Measurements from ENCODE around the gene STK32C. TPM values are rescaled to one million over a fixed set of nuclear protein-coding genes. Genes with fewer than 3 reads are reported as not detected.

Gene STK32C
- total RNA-seq, 1 donor from 2014 or later: 13.6 TPM

- Histone ChIP-seq H3K9ac (ENCODE audit: low read length) (no peak overlapping the region), H3K27ac (ENCODE audit: low read depth, low read length) (no peak overlapping the region), H3K27me3 (ENCODE audit: insufficient read depth, low read length) (peaks cover 31% of the 10 kb centered on the region), H3K36me3 (ENCODE audit: insufficient read depth, low read length) (no peaks in the 10 kb centered on the region), H3K9me3 (ENCODE audit: insufficient read depth, low read depth, low read length) (no peaks in the 10 kb centered on the region), H3K4me2 (ENCODE audit: low read length) (no peak overlapping the region), H4K20me1 (ENCODE audit: insufficient read depth, low read length) (peaks cover 6% of the 10 kb centered on the region), H3K79me2 (ENCODE audit: insufficient read depth, low read length) (peaks cover 6% of the 10 kb centered on the region), H3K4me3 (ENCODE audit: insufficient read depth, low read depth, low read length) (no peak overlapping the region), H3K4me1 (ENCODE audit: insufficient read depth, low read length) (peaks cover 14% of the 10 kb centered on the region), H2AFZ (ENCODE audit: low read depth, low read length) (no peak overlapping the region)
- DNase-seq (ENCODE audit: low read depth) (no peak), FAIRE-seq (no peak)
- Mint-ChIP-seq H3K36me3 (ENCODE audit: low read depth, unreplicated experiment) (no peaks in the 10 kb centered on the region), H3K4me3 (ENCODE audit: unreplicated experiment) (no peak overlapping the region), H3K9me3 (ENCODE audit: unreplicated experiment) (no peaks in the 10 kb centered on the region), H3K27me3 (ENCODE audit: low read depth, unreplicated experiment) (peaks cover 57% of the 10 kb centered on the region), H3K4me1 (ENCODE audit: low read depth, unreplicated experiment) (peaks cover 4% of the 10 kb centered on the region), H3K27ac (ENCODE audit: unreplicated experiment) (no peak overlapping the region)
- no peak for TF ChIP-seq EZH2 (IDR thresholded peaks at IDR 0.05; ENCODE audit: insufficient read depth, low read length)
- TF ChIP-seq, protein P1, sequence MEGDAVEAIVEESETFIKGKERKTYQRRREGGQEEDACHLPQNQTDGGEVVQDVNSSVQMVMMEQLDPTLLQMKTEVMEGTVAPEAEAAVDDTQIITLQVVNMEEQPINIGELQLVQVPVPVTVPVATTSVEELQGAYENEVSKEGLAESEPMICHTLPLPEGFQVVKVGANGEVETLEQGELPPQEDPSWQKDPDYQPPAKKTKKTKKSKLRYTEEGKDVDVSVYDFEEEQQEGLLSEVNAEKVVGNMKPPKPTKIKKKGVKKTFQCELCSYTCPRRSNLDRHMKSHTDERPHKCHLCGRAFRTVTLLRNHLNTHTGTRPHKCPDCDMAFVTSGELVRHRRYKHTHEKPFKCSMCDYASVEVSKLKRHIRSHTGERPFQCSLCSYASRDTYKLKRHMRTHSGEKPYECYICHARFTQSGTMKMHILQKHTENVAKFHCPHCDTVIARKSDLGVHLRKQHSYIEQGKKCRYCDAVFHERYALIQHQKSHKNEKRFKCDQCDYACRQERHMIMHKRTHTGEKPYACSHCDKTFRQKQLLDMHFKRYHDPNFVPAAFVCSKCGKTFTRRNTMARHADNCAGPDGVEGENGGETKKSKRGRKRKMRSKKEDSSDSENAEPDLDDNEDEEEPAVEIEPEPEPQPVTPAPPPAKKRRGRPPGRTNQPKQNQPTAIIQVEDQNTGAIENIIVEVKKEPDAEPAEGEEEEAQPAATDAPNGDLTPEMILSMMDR (IDR thresholded peaks at IDR 0.05; ENCODE audit: insufficient read depth, low read depth, low read length): no peak
These were observed 124.7 kb downstream of the STK32C start for GRCh38 chr10:132183046-132183445.

DNA sequence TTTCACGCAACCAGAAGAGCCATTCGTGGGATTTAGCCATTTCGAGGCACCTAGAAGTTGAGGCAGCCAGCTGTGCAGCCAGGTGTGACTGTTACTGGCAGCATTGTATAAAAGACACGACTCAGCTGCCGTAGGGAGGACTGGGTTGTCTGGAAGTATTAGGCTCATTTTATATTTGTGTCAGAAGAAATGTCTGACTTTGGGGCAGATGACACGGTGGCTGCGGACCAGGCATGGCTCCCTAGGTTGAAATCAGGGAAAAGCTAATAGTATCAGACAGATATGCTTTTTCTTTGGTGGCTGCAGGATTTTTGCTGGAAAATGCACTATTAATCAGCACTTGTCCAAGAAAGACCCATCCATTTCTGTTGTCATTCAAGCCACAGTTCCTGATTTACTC is 125.2 kb downstream of the STK32C start:
- no peak overlapping the region for H3K4me3 ChIP-seq (ENCODE audit: insufficient read depth, low read depth, low read length)
- no peak overlapping the region for H3K4me3 Mint-ChIP-seq (ENCODE audit: unreplicated experiment)

More for the DNA sequence above, 125.2 kb downstream of the STK32C start:
- Mint-ChIP-seq H3K9me3 (ENCODE audit: unreplicated experiment) (no peaks in the 10 kb centered on the region), H3K27ac (ENCODE audit: unreplicated experiment) (no peak overlapping the region), H3K4me1 (ENCODE audit: low read depth, unreplicated experiment) (peaks cover 3% of the 10 kb centered on the region), H3K27me3 (ENCODE audit: low read depth, unreplicated experiment) (peaks cover 59% of the 10 kb centered on the region), H3K36me3 (ENCODE audit: low read depth, unreplicated experiment) (no peaks in the 10 kb centered on the region)
- no peak for FAIRE-seq
- H3K4me2 ChIP-seq (ENCODE audit: low read length): no peak overlapping the region
- H3K9me3 ChIP-seq (ENCODE audit: insufficient read depth, low read depth, low read length): no peaks in the 10 kb centered on the region
- no peak for DNase-seq (ENCODE audit: low read depth)
- peaks cover 9% of the 10 kb centered on the region for H3K4me1 ChIP-seq (ENCODE audit: insufficient read depth, low read length)
- TF ChIP-seq EZH2 (IDR thresholded peaks at IDR 0.05; ENCODE audit: insufficient read depth, low read length): no peak
- TF ChIP-seq, protein P1 (IDR thresholded peaks at IDR 0.05; ENCODE audit: insufficient read depth, low read depth, low read length): no peak
- peaks cover 35% of the 10 kb centered on the region for H3K27me3 ChIP-seq (ENCODE audit: insufficient read depth, low read length)
- H4K20me1 ChIP-seq (ENCODE audit: insufficient read depth, low read length): peaks cover 1% of the 10 kb centered on the region
- H3K36me3 ChIP-seq (ENCODE audit: insufficient read depth, low read length): no peaks in the 10 kb centered on the region
- no peak overlapping the region for H2AFZ ChIP-seq (ENCODE audit: low read depth, low read length)
- H3K79me2 ChIP-seq (ENCODE audit: insufficient read depth, low read length): peaks cover 3% of the 10 kb centered on the region
- H3K9ac ChIP-seq (ENCODE audit: low read length): no peak overlapping the region
- no peak overlapping the region for H3K27ac ChIP-seq (ENCODE audit: low read depth, low read length)
